Hepatic stellate cell (primary cell): ENCODE measurements around the gene MEF2D.

Experiments used
- DNase-seq: peaks from one replicate; pipeline ENCODE4 v3.0.0; 2011; ENCODE audit warnings: low spot score

The MEF2D gene

GRCh38 chr1:156440654-156441437 is 59.7 kb downstream of the MEF2D start:
- no peak for DNase-seq

- no peak for DNase-seq
Measured at GRCh38 chr1:156439777-156440183, 60.8 kb downstream of the MEF2D start.

- DNase-seq: no peak
Measured at GRCh38 chr1:156439036-156439776, 61.4 kb downstream of the MEF2D start.

- DNase-seq: no peak
Measured at GRCh38 chr1:156438278-156438987, 62.1 kb downstream of the MEF2D start.

GRCh38 chr1:156437037-156437867 is 63.3 kb downstream of the MEF2D start:
- DNase-seq: no peak

GRCh38 chr1:156436141-156437036 is 64.2 kb downstream of the MEF2D start:
- no peak for DNase-seq

- no peak for DNase-seq
Measured at GRCh38 chr1:156435545-156436140, 64.9 kb downstream of the MEF2D start.

- DNase-seq: no peak
Measured at GRCh38 chr1:156434989-156435544, 65.5 kb downstream of the MEF2D start.

- DNase-seq: no peak
Measured at GRCh38 chr1:156433602-156434001, 67.0 kb downstream of the MEF2D start.

GRCh38 chr1:156433032-156433431 is 67.5 kb downstream of the MEF2D start:
- no peak for DNase-seq

GRCh38 chr1:156432669-156433018 is 67.9 kb downstream of the MEF2D start:
- DNase-seq: no peak

- DNase-seq: no peak
Measured at GRCh38 chr1:156431769-156432668, 68.6 kb downstream of the MEF2D start.

GRCh38 chr1:156431366-156431765 is 69.2 kb downstream of the MEF2D start:
- DNase-seq: no peak

- no peak for DNase-seq
Measured at GRCh38 chr1:156430866-156431265, 69.7 kb downstream of the MEF2D start.

- DNase-seq: no peak
Measured at GRCh38 chr1:156430303-156430702, 70.3 kb downstream of the MEF2D start.

GRCh38 chr1:156429313-156430060 is 71.1 kb downstream of the MEF2D start:
- DNase-seq: no peak

GRCh38 chr1:156428746-156429288 is 71.8 kb downstream of the MEF2D start:
- DNase-seq: no peak

- no peak for DNase-seq
Measured at GRCh38 chr1:156427957-156428356, 72.6 kb downstream of the MEF2D start.
